Measurements from ENCODE around the gene PPM1A. TPM values are rescaled to one million over a fixed set of nuclear protein-coding genes. Genes with fewer than 3 reads are reported as not detected.

Gene PPM1A
- total RNA-seq, 1 experiment from 2014 or later: 41.7 TPM

GRCh38 chr14:60315196-60315990, 66.4 kb downstream of the PPM1A start:
- no peak overlapping the region for H3K56ac ChIP-seq (ENCODE audit: insufficient read length, low read depth, low read length)
- H3T11ph ChIP-seq (ENCODE audit: low read length): no peak overlapping the region
- no peak overlapping the region for H2BK5ac ChIP-seq (ENCODE audit: insufficient read length, low read length)
- H2BK12ac ChIP-seq (ENCODE audit: insufficient read length, low read depth, low read length): peak overlapping the region; percentile 46
- DNase-seq: no peak
- no peak overlapping the region for H2AK5ac ChIP-seq (ENCODE audit: insufficient read length, low read length)
- H3K9me3 ChIP-seq (ENCODE audit: control insufficient read depth, low read depth, low read length): peaks cover 6% of the 10 kb centered on the region
- H2BK20ac ChIP-seq (ENCODE audit: low read depth, low read length, poor library complexity, severe bottlenecking): no peak overlapping the region
- H3K27me3 ChIP-seq (ENCODE audit: insufficient read depth, low read length): no peaks in the 10 kb centered on the region
- no peak overlapping the region for H3K9ac ChIP-seq (ENCODE audit: extremely low read depth, insufficient read length, low read length)
- H3K79me1 ChIP-seq (ENCODE audit: insufficient read depth, low read depth, low read length, poor library complexity, severe bottlenecking): no peaks in the 10 kb centered on the region
- Mint-ChIP-seq H3K9me3 (peaks cover 11% of the 10 kb centered on the region in 2 experiments), H3K27me3 (ENCODE audit: low read depth) (no peaks in the 10 kb centered on the region), H3K36me3 (ENCODE audit: insufficient read depth in 1 of 3, low read depth in 3 of 3) (peaks cover 0 to 10% (median 9%) of the 10 kb centered on the region in 3 experiments; a peak in 5 of 7 replicates), H3K27ac (peak overlapping the region in 1 of 3 experiments; percentile 39; a peak in 2 of 7 replicates), H3K4me3 (no peak overlapping the region; a peak in 1 of 5 replicates), H3K4me1 (peaks cover 50 to 57% of the 10 kb centered on the region in 2 experiments)
- no peak overlapping the region for H4K8ac ChIP-seq (replicated peaks; ENCODE audit: insufficient read length, low read depth, low read length)
- H4K91ac ChIP-seq (ENCODE audit: insufficient read length, low read depth, low read length): no peak overlapping the region
- no peak overlapping the region for H3K27ac ChIP-seq (ENCODE audit: insufficient read length, low read depth, low read length)
- H2BK120ac ChIP-seq (ENCODE audit: low read depth, low read length, poor library complexity, severe bottlenecking): no peak overlapping the region
- no peaks in the 10 kb centered on the region for H3K79me2 ChIP-seq (ENCODE audit: insufficient read depth, low read length)
- no peak overlapping the region for H3K4me2 ChIP-seq (ENCODE audit: insufficient read depth, insufficient read length, low read length)
- H2BK15ac ChIP-seq (ENCODE audit: low read depth, low read length): no peak overlapping the region
- H3K4me1 ChIP-seq (ENCODE audit: insufficient read depth, low read length): peaks cover 24% of the 10 kb centered on the region
- no peak overlapping the region for H2AFZ ChIP-seq (ENCODE audit: low read length)
- no peak overlapping the region for H3K23ac ChIP-seq (ENCODE audit: insufficient read length, low read depth, low read length)
- no peak overlapping the region for H4K5ac ChIP-seq (ENCODE audit: insufficient read length, low read depth, low read length)
- H4K20me1 ChIP-seq (ENCODE audit: control insufficient read depth, insufficient read depth, insufficient read length): no peaks in the 10 kb centered on the region
- peak overlapping the region; percentile 41 for H3K18ac ChIP-seq (ENCODE audit: insufficient read length, low read depth, low read length)
- H3K4ac ChIP-seq (ENCODE audit: low read depth, low read length): no peak overlapping the region
- WGBS (ENCODE audit: extremely low coverage, insufficient read length, low lambda C conversion rate): no CpG with 5 or more reads among the region's 8 CpGs
- H3K23me2 ChIP-seq (ENCODE audit: insufficient read length, low read depth, low read length, poor library complexity, severe bottlenecking): no peaks in the 10 kb centered on the region
- H3K14ac ChIP-seq (ENCODE audit: insufficient read depth, low read length): no peak overlapping the region
- no peak for TF ChIP-seq CTCF (conservative IDR thresholded peaks at IDR 0.05)

Measured in H9 (cell line).